ENCODE data around the gene BMPER.

The BMPER gene

DNA sequence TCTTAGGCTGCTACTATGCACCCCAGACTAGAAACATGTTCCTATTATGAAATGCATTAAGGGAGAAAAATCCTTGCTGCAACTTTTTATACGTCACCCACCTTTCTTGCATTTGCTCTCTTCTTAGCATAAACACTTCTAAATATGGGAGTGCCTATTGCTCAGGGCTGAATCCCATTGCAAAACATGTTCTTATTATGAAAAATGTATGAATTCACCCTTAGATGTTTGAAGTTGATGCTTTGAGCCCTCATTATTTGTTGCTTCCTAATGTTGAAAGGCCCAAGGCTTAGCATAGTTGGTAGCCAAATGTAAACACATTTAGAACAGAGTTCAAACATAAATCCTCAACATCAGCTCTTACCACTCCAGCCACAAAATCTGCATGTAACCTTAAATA is 52.8 kb downstream of the BMPER start:
- Histone ChIP-seq H3K9me3 (ENCODE audit: control insufficient read depth, insufficient read depth, low read length) (no peaks in the 10 kb centered on the region), H3K4me3 (ENCODE audit: low read depth, low read length) (no peak overlapping the region), H3K27me3 (ENCODE audit: control insufficient read depth, insufficient read depth, low read length) (no peaks in the 10 kb centered on the region), H3K36me3 (ENCODE audit: control insufficient read depth, insufficient read depth, low read length) (no peaks in the 10 kb centered on the region), H3K9ac (ENCODE audit: low read depth, low read length) (no peak overlapping the region), H3K4me1 (ENCODE audit: control insufficient read depth, insufficient read depth, low read length) (no peaks in the 10 kb centered on the region)

GRCh38 chr7:33959676-33960075 is 54.3 kb downstream of the BMPER start:
- H3K9me3 ChIP-seq (ENCODE audit: control insufficient read depth, insufficient read depth, low read length) = no peaks in the 10 kb centered on the region
- no peak overlapping the region for H3K9ac ChIP-seq (ENCODE audit: low read depth, low read length)
- no peaks in the 10 kb centered on the region for H3K27me3 ChIP-seq (ENCODE audit: control insufficient read depth, insufficient read depth, low read length)
- no peak overlapping the region for H3K4me3 ChIP-seq (ENCODE audit: low read depth, low read length)
- H3K4me1 ChIP-seq (ENCODE audit: control insufficient read depth, insufficient read depth, low read length) = no peaks in the 10 kb centered on the region
- H3K36me3 ChIP-seq (ENCODE audit: control insufficient read depth, insufficient read depth, low read length) = no peaks in the 10 kb centered on the region

DNA sequence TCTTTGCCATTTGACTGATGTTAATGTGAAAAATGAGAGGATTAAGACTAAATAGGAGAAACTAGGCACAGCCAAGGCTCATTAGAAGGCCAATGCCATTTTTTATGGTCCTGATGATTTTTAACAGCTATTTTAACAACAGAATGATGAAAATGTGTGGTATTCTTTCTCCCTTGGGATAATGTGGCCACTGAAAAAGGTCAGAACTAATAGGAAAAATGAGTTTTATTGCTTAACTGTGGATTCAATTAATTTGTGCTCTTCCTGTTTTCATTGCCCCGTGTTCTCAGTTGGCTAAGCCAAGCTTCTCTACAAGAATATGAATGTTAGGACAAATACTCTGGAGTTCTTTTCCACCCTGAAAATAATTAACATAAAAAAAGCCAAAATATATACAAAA is 56.6 kb downstream of the BMPER start:
- H3K4me3 ChIP-seq (ENCODE audit: low read depth, low read length) = no peak overlapping the region
- H3K27me3 ChIP-seq (ENCODE audit: control insufficient read depth, insufficient read depth, low read length) = no peaks in the 10 kb centered on the region
- no peaks in the 10 kb centered on the region for H3K4me1 ChIP-seq (ENCODE audit: control insufficient read depth, insufficient read depth, low read length)
- H3K9ac ChIP-seq (ENCODE audit: low read depth, low read length) = no peak overlapping the region
- no peaks in the 10 kb centered on the region for H3K36me3 ChIP-seq (ENCODE audit: control insufficient read depth, insufficient read depth, low read length)
- H3K9me3 ChIP-seq (ENCODE audit: control insufficient read depth, insufficient read depth, low read length) = no peaks in the 10 kb centered on the region

DNA sequence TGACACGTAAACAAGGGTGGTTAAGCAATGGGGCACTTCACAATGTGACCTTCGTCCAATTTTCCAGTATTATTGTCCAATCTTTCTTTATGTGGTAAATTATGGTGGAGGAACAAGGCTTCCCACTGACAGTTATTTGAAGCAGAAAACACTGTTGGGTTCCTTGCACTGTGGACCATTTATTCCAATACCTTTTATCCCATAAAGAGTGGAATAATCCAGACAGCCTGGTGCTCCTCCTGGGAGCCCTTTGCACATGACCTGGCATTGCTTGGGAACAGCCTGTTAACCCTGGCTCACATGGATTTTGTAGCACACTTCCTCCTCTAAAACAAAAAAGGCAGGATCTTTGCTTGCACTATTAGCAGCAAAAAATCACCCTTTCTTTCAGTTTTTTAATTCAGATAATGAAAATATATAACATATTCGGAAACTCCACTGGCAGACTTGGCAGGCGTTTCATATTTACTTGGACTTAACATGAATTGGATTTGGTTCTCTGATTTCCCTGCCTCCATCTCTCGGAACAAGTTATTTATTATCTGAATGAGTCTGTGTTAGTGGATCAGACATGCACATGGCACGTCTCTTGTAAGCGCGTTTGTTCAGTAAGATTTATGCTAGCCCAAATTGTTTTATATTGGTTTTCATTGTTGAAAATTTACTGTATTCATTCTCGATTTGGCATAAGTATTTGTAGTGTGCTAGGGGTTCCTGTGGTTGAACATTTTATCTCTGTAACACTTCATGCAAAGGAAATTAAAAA is 59.3 kb downstream of the BMPER start:
- peaks cover 2% of the 10 kb centered on the region for H3K4me1 ChIP-seq (ENCODE audit: control insufficient read depth, insufficient read depth, low read length)
- no peaks in the 10 kb centered on the region for H3K9me3 ChIP-seq (ENCODE audit: control insufficient read depth, insufficient read depth, low read length)
- H3K4me3 ChIP-seq (ENCODE audit: low read depth, low read length) = no peak overlapping the region
- H3K27me3 ChIP-seq (ENCODE audit: control insufficient read depth, insufficient read depth, low read length) = no peaks in the 10 kb centered on the region
- H3K9ac ChIP-seq (ENCODE audit: low read depth, low read length) = no peak overlapping the region
- H3K36me3 ChIP-seq (ENCODE audit: control insufficient read depth, insufficient read depth, low read length) = no peaks in the 10 kb centered on the region

DNA sequence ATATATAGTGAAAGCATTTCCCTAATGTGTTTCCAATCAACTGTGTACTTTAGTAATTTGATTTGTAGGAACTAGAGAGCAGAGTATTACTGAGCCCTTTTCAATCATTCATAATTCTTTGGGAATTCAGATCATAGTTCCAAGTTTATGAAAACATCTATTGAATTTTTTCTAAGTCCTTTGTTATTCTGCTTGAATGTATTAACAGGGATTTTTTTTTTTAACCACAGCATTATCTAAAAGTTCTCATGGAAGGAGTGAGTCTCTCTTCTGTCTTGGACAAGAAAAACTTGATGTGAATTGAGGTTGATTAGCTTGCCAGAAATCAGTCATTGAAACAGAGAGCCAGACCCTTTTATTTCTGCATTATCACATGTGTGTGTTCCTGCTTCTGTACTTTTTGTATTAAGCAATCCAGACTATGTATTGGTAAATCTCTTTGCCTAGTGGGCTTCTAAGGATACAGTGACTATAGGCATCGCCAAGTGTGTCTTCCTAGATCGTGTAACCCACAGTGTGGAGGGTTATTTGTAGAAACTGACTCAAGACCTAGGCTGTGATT is 59.9 kb downstream of the BMPER start:
- Histone ChIP-seq H3K4me1 (ENCODE audit: control insufficient read depth, insufficient read depth, low read length) (peaks cover 2% of the 10 kb centered on the region), H3K4me3 (ENCODE audit: low read depth, low read length) (no peak overlapping the region), H3K36me3 (ENCODE audit: control insufficient read depth, insufficient read depth, low read length) (no peaks in the 10 kb centered on the region), H3K9ac (ENCODE audit: low read depth, low read length) (no peak overlapping the region), H3K9me3 (ENCODE audit: control insufficient read depth, insufficient read depth, low read length) (no peaks in the 10 kb centered on the region), H3K27me3 (ENCODE audit: control insufficient read depth, insufficient read depth, low read length) (no peaks in the 10 kb centered on the region)

DNA sequence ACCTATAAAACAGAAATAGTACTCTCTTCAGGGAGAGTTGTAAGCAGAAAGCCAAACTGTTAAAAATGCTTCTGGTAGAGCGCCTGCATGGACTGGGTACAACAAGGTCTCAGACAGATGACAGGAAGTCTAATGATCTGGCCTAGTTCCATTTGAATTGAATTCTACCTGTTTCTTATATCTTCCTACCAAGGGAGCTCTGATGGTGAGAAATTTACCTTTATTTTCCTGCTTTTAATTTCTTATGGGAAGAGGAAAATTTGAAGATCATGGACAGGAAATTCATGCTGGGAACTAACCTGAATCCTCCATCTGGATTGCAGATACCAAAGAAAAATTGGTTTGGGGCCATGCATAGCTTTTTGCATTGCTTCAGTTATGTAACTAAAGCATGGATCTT is 63.3 kb downstream of the BMPER start:
- H3K9me3 ChIP-seq (ENCODE audit: control insufficient read depth, insufficient read depth, low read length) = no peaks in the 10 kb centered on the region
- H3K4me3 ChIP-seq (ENCODE audit: low read depth, low read length) = no peak overlapping the region
- no peak overlapping the region for H3K9ac ChIP-seq (ENCODE audit: low read depth, low read length)
- H3K27me3 ChIP-seq (ENCODE audit: control insufficient read depth, insufficient read depth, low read length) = no peaks in the 10 kb centered on the region
- H3K36me3 ChIP-seq (ENCODE audit: control insufficient read depth, insufficient read depth, low read length) = no peaks in the 10 kb centered on the region
- peaks cover 2% of the 10 kb centered on the region for H3K4me1 ChIP-seq (ENCODE audit: control insufficient read depth, insufficient read depth, low read length)

DNA sequence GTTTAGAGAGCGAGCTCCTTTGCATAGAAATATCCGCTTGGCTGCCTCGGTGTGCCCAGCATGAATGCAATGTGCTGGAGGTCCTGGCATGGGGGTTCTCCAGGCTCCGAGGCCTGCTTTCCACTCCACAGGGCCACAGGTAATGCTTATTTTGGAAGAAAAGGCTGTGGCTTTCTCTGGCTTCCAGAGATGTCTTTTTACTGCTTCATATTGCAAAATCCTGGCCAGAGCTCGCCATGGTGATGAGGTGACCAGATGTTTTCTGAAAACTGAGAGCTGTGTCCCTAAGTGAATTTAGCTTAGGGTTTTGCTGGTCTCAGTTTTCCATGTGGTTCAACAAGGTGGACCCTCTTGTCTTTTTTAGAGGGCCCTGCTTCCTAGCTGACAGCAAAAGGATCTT is 65.2 kb downstream of the BMPER start:
- H3K9ac ChIP-seq (ENCODE audit: low read depth, low read length) = no peak overlapping the region
- peaks cover 2% of the 10 kb centered on the region for H3K4me1 ChIP-seq (ENCODE audit: control insufficient read depth, insufficient read depth, low read length)
- H3K27me3 ChIP-seq (ENCODE audit: control insufficient read depth, insufficient read depth, low read length) = no peaks in the 10 kb centered on the region
- no peaks in the 10 kb centered on the region for H3K9me3 ChIP-seq (ENCODE audit: control insufficient read depth, insufficient read depth, low read length)
- no peak overlapping the region for H3K4me3 ChIP-seq (ENCODE audit: low read depth, low read length)
- no peaks in the 10 kb centered on the region for H3K36me3 ChIP-seq (ENCODE audit: control insufficient read depth, insufficient read depth, low read length)

GRCh38 chr7:33971106-33971505 is 65.8 kb downstream of the BMPER start:
- Histone ChIP-seq H3K27me3 (ENCODE audit: control insufficient read depth, insufficient read depth, low read length) (no peaks in the 10 kb centered on the region), H3K36me3 (ENCODE audit: control insufficient read depth, insufficient read depth, low read length) (no peaks in the 10 kb centered on the region), H3K4me3 (ENCODE audit: low read depth, low read length) (no peak overlapping the region), H3K4me1 (ENCODE audit: control insufficient read depth, insufficient read depth, low read length) (peaks cover 2% of the 10 kb centered on the region), H3K9me3 (ENCODE audit: control insufficient read depth, insufficient read depth, low read length) (no peaks in the 10 kb centered on the region), H3K9ac (ENCODE audit: low read depth, low read length) (no peak overlapping the region)

DNA sequence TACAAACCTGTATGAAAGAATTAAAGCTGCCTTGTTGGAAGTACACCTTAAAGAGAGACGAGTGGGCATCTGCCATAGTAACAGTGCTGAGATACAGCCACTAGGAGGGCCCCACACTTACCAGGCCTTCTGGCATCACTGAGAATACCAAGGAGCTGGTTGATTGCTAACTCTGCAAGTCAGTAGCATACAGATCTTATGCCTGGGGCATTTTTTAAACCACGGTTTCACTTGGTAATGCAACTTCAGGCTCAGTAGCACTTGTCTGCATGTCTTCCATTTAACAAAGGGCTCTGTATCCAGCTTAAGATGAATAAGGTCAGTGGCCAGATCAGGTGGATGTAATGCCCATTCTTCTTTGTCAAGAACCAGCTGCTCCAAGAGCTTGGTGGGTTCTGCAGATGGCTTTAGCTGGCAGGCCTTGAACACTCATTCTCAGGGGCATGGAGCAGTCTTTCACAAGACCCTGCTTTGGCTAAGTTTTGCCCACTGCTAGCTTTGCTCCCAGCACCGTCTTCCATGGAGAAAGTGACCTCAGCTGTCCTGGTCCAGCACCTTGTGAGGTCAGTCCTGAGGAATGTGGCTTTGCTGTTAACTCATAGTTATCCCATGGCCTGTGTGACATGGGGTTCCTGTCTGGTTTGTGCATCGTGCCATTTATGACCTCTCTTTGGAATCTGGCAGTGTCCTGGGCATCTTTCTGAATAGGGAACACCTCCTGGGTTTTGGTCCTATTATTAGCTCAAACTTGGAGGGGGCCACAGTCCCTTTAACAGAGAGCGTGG is 68.1 kb downstream of the BMPER start:
- no peak overlapping the region for H3K9ac ChIP-seq (ENCODE audit: low read depth, low read length)
- no peak overlapping the region for H3K4me3 ChIP-seq (ENCODE audit: low read depth, low read length)
- no peaks in the 10 kb centered on the region for H3K27me3 ChIP-seq (ENCODE audit: control insufficient read depth, insufficient read depth, low read length)
- peaks cover under 1% of the 10 kb centered on the region for H3K4me1 ChIP-seq (ENCODE audit: control insufficient read depth, insufficient read depth, low read length)
- H3K9me3 ChIP-seq (ENCODE audit: control insufficient read depth, insufficient read depth, low read length) = no peaks in the 10 kb centered on the region
- H3K36me3 ChIP-seq (ENCODE audit: control insufficient read depth, insufficient read depth, low read length) = no peaks in the 10 kb centered on the region

- no peak overlapping the region for H3K9ac ChIP-seq (ENCODE audit: low read depth, low read length)
These were observed 74.0 kb downstream of the BMPER start for GRCh38 chr7:33979300-33979806.

DNA sequence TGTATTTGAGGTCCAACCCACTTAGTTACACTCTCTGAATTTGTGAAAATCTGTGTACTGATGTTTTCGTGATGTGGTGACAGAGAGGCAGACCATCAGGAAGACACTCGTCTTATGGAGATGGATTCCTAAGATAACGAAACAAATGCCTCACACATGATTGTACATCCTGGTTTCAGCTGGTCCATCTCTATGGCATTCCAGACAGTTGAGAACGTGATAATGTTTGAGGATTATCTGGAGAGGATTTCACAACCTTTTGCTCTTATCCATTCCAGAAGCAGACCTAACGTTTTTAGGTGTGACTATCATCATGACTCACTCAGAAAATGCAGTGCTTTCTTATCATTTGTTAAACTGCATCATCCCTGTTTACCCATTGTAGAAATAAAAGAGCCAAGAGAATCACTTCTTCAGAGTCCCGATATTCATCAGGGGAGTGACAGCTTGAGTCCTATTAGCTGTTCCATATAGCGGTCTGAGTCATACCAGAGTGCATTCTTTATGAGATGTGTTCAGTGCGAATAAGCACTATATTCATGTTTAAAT is 74.5 kb downstream of the BMPER start:
- Histone ChIP-seq H3K27me3 (ENCODE audit: control insufficient read depth, insufficient read depth, low read length) (no peaks in the 10 kb centered on the region), H3K9me3 (ENCODE audit: control insufficient read depth, insufficient read depth, low read length) (no peaks in the 10 kb centered on the region), H3K36me3 (ENCODE audit: control insufficient read depth, insufficient read depth, low read length) (no peaks in the 10 kb centered on the region), H3K4me3 (ENCODE audit: low read depth, low read length) (no peak overlapping the region), H3K9ac (ENCODE audit: low read depth, low read length) (no peak overlapping the region), H3K4me1 (ENCODE audit: control insufficient read depth, insufficient read depth, low read length) (peaks cover 2% of the 10 kb centered on the region)

More at GRCh38 chr7:33979300-33979806, 74.0 kb downstream of the BMPER start:
- no peaks in the 10 kb centered on the region for H3K27me3 ChIP-seq (ENCODE audit: control insufficient read depth, insufficient read depth, low read length)
- peaks cover 2% of the 10 kb centered on the region for H3K4me1 ChIP-seq (ENCODE audit: control insufficient read depth, insufficient read depth, low read length)
- H3K36me3 ChIP-seq (ENCODE audit: control insufficient read depth, insufficient read depth, low read length) = no peaks in the 10 kb centered on the region
- H3K9me3 ChIP-seq (ENCODE audit: control insufficient read depth, insufficient read depth, low read length) = no peaks in the 10 kb centered on the region
- H3K4me3 ChIP-seq (ENCODE audit: low read depth, low read length) = no peak overlapping the region

Measured in iPS-15b (cell line).